Esophagus muscularis mucosa (tissue), 4 donors: Measurements from ENCODE around the gene SPTSSB. TPM values are rescaled to one million over a fixed set of nuclear protein-coding genes. Genes with fewer than 3 reads are reported as not detected.

Experiments
- DNase-seq: peaks from one replicate; pipeline ENCODE4 v3.0.0-alpha.2; 2017; ENCODE audit errors: extremely low spot score
- H3K27ac ChIP-seq, 4 donors: fragments of 200-600 bp; sonication (generic); replicated peaks in 1 of 4; 1 replicate in 3 of 4; 2 replicates in 1 of 4; pipeline ENCODE4 v1.5.1; 2016 to 2019; ENCODE audit warnings: mild to moderate bottlenecking in 1 of 4
- H3K27me3 ChIP-seq, 4 donors: fragments of 200-600 bp; sonication (generic); one replicate each; pipeline versions ENCODE4 v1.5.1 to v1.6.0; 2016 to 2019
- H3K36me3 ChIP-seq, 4 donors: fragments of 200-600 bp; sonication (generic); one replicate each; pipeline ENCODE4 v1.5.1; 2016 to 2019
- H3K4me1 ChIP-seq, 4 donors: fragments of 200-600 bp; sonication (generic); one replicate each; pipeline ENCODE4 v1.5.1; 2016 to 2019
- H3K4me3 ChIP-seq, 4 donors: fragments of 200-600 bp; sonication (generic); 1 replicate in 2 of 4; 2 replicates in 2 of 4; pipeline ENCODE4 v1.5.1; 2016 to 2019; ENCODE audit warnings: mild to moderate bottlenecking in 4 of 4, moderate library complexity in 1 of 4
- H3K9me3 ChIP-seq, 4 donors: fragments of 200-600 bp; sonication (generic); 1 replicate in 3 of 4; 2 replicates in 1 of 4; pipeline ENCODE4 v1.5.1; 2016 to 2019
- CTCF ChIP-seq, 3 experiments: fragments of 200-600 bp in 2 of 3; fragments of 450-650 bp in 1 of 3; sonication (generic) in 2 of 3; IDR thresholded peaks; one replicate each; pipeline ENCODE4 v1.5.1; 2017 to 2019; ENCODE audit warnings: antibody characterized with exemption in 3 of 3, mild to moderate bottlenecking in 2 of 3, moderate library complexity in 1 of 3
- EP300 ChIP-seq: sonication (generic); formaldehyde crosslinking; IDR thresholded peaks from one replicate; pipeline ENCODE4 v1.6.1; 2017; ENCODE audit warnings: antibody characterized with exemption
- POLR2A ChIP-seq: fragments of 450-650 bp; IDR thresholded peaks from one replicate; pipeline ENCODE4 v1.6.1; 2017; ENCODE audit warnings: antibody characterized with exemption, moderate library complexity, mild to moderate bottlenecking, low read depth
- POLR2AphosphoS5 ChIP-seq, 2 donors: sonication (generic); formaldehyde crosslinking; IDR thresholded peaks; one replicate each; pipeline ENCODE4 v1.6.1; 2017; ENCODE audit warnings: antibody characterized with exemption in 2 of 2
- whole genome bisulfite sequencing: methylation state at CpG from one replicate; pipeline ENCODE4 v1.1.5; 2018; 5-methylcytosine and 5-hydroxymethylcytosine counted together
- intact Hi-C: fragments of 100-400 bp; cut with DNase I; formaldehyde crosslinking; loops from one replicate; pipeline ENCODE4 v1.15.1; 2023
- total RNA-seq, 4 donors: library from RNA; depleted of rRNA; stranded (reverse); fragments of >200 nt; gene quantifications; one replicate each; pipeline versions ENCODE4 v1.1.0 to v1.2.1, GENCODE V29; 2016

The SPTSSB gene
- total RNA-seq, 4 donors from 2014 or later, result 0.13 TPM; not detected in 3

- no peaks in the 10 kb centered on the region for H3K4me1 ChIP-seq
- TF ChIP-seq POLR2A (no peak), EP300 (no peak), POLR2AphosphoS5 (IDR thresholded peaks at IDR 0.05) (no peak), CTCF (IDR thresholded peaks at IDR 0.05) (no peak)
- 88% methylated on average over 2 of the region's 2 CpGs for WGBS
- H3K27ac ChIP-seq, result no peak overlapping the region
- no peaks in the 10 kb centered on the region for H3K27me3 ChIP-seq
- no peak for DNase-seq
- intact Hi-C loops, result no loop called here
- H3K9me3 ChIP-seq, result peaks cover 0 to 4% (median 0%) of the 10 kb centered on the region in 4 donors
- no peak overlapping the region for H3K4me3 ChIP-seq
- H3K36me3 ChIP-seq, result no peaks in the 10 kb centered on the region
Observed at GRCh38 chr3:161401389-161401788, 30.1 kb upstream of the SPTSSB start.

- Histone ChIP-seq H3K36me3 (no peaks in the 10 kb centered on the region), H3K9me3 (peaks cover 0 to 4% (median 0%) of the 10 kb centered on the region in 4 donors), H3K4me1 (no peaks in the 10 kb centered on the region), H3K4me3 (no peak overlapping the region), H3K27me3 (no peaks in the 10 kb centered on the region), H3K27ac (no peak overlapping the region)
- WGBS, result 77% methylated on average over 4 of the region's 4 CpGs
- intact Hi-C loops, result no loop called here
- DNase-seq, result no peak
- TF ChIP-seq EP300 (no peak), POLR2A (no peak), CTCF (IDR thresholded peaks at IDR 0.05) (no peak), POLR2AphosphoS5 (IDR thresholded peaks at IDR 0.05) (no peak)
Observed at GRCh38 chr3:161400650-161401049, 29.3 kb upstream of the SPTSSB start.

DNA sequence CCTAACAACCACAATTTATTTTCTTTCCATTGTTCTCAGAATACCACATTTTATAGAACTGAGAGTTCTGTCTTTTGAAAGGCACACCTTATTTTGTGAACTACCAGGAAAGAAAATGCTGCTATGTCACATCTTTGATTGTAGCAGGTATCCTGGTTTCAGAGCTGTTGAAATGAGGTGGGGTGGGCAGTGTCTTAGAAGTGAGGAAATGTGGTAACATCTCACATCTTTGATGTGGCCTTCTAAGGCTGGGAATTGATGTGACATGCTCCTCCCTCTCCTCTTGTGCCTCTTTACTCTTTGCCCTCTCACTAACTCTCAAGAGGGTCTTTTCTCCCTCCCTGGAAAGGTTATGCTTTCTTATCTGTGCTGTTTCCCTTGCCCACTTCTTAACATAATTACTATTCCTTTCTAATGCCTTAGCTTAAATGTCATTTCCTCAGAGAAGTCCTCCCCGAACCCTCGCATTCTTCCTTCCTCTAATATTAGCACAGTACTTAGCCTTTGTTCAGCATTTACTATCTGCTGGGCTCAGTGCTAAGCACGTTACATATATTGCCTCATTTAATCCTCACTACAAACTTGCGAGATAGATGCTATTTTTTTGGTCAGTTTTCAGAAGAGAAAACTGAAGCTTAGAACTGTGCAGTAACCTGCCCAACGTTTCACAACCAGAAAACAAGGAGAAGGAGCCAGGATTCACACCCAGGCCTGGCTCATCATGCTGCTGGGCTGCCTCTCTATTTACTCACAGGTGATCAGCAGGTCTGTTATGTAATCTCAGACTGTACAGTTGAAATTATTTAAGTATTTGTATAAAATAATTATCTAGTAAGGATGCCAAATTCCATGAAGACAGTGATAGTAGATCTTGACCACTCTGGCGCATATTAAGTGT is 24.0 kb upstream of the SPTSSB start:
- TF ChIP-seq EP300 (no peak), CTCF (IDR thresholded peaks at IDR 0.05) (no peak), POLR2AphosphoS5 (IDR thresholded peaks at IDR 0.05) (no peak), POLR2A (no peak)
- Histone ChIP-seq H3K4me1 (no peaks in the 10 kb centered on the region), H3K36me3 (no peaks in the 10 kb centered on the region), H3K9me3 (peaks cover 0 to 4% (median 0%) of the 10 kb centered on the region in 4 donors), H3K4me3 (no peak overlapping the region), H3K27me3 (no peaks in the 10 kb centered on the region), H3K27ac (no peak overlapping the region)
- 70% methylated on average over 6 of the region's 6 CpGs for WGBS
- no peak for DNase-seq
- intact Hi-C loops, result no loop called here

DNA sequence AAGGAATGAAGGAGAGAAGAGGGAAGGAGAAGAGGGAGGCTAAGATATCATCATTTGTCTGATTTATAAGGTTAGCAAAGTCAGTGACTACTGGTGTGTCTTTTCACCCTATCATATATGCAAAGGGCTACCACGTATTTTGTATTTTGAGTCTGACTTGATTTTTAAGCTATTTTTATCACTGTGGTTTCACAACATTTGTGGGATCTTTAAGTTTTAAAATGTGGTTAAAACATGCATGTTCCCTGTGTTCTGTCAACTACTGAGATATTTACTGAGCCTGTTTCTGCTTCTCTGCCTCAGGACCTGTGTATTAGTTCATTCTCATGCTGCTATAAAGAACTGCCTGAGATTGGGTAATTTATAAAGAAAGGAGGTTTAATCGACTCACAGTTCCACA is 22.5 kb upstream of the SPTSSB start:
- intact Hi-C loops, result no loop called here
- Histone ChIP-seq H3K36me3 (no peaks in the 10 kb centered on the region), H3K27ac (no peak overlapping the region), H3K4me3 (no peak overlapping the region), H3K9me3 (no peaks in the 10 kb centered on the region), H3K27me3 (no peaks in the 10 kb centered on the region), H3K4me1 (no peaks in the 10 kb centered on the region)
- 70% methylated on average over 2 of the region's 2 CpGs for WGBS
- TF ChIP-seq EP300 (no peak), POLR2A (no peak), CTCF (IDR thresholded peaks at IDR 0.05) (no peak), POLR2AphosphoS5 (IDR thresholded peaks at IDR 0.05) (no peak)
- no peak for DNase-seq
